Coronary artery (tissue), 2 donors: ENCODE data around the gene E2F2.

Experiments used
- DNase-seq: peaks from one replicate; pipeline ENCODE4 v3.0.0-alpha.2; 2017; ENCODE audit warnings: low spot score
- H3K27ac ChIP-seq, 2 donors: fragments of 200-600 bp; sonication (generic); one replicate each; pipeline ENCODE4 v1.5.1; 2016 to 2019
- H3K4me3 ChIP-seq: fragments of 200-600 bp; sonication (generic); 2 replicates; pipeline ENCODE4 v1.5.1; 2016; ENCODE audit warnings: mild to moderate bottlenecking, moderate library complexity
- TF ChIP-seq, protein P1 (sequence below): fragments of 200-600 bp; sonication (generic); IDR thresholded peaks from one replicate; pipeline ENCODE4 v1.5.1; 2019; ENCODE audit warnings: antibody characterized with exemption

Gene E2F2

DNA sequence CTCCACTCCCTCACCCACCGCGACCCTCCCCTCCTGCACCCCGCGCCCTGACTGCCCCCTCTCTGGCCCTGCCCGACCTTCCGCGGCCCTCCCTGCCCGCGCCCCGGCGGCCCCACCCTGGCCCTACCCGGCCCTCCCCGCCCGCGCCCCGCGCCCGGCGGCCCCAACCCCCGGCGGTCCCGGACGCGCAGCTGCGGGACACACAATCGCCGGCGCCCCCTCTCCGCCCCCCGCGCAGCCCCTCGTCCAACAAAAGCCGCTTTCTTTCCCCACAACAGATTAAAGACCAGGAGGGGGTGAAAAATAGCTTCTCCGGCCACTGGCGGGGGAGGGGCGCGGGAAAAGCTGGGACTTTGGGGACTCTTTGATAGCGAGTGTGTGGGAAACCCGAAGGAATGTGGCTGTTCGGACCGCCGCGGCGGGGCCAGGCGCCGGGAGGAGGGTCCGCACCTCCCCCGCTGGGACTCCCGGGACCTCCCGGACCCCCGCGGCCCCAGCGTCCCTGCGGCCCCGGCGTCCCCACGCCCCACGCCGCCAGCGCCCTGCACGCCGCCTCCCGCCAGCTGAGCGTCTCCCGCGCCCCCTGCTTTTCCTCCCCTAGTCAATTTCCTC is 37.1 kb upstream of the E2F2 start:
- TF ChIP-seq, protein P1, sequence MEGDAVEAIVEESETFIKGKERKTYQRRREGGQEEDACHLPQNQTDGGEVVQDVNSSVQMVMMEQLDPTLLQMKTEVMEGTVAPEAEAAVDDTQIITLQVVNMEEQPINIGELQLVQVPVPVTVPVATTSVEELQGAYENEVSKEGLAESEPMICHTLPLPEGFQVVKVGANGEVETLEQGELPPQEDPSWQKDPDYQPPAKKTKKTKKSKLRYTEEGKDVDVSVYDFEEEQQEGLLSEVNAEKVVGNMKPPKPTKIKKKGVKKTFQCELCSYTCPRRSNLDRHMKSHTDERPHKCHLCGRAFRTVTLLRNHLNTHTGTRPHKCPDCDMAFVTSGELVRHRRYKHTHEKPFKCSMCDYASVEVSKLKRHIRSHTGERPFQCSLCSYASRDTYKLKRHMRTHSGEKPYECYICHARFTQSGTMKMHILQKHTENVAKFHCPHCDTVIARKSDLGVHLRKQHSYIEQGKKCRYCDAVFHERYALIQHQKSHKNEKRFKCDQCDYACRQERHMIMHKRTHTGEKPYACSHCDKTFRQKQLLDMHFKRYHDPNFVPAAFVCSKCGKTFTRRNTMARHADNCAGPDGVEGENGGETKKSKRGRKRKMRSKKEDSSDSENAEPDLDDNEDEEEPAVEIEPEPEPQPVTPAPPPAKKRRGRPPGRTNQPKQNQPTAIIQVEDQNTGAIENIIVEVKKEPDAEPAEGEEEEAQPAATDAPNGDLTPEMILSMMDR = no peak
- no peak for DNase-seq
- peak overlapping the region; percentile 79 for H3K4me3 ChIP-seq
- H3K27ac ChIP-seq = peak overlapping the region; percentile 87 to 94

DNA sequence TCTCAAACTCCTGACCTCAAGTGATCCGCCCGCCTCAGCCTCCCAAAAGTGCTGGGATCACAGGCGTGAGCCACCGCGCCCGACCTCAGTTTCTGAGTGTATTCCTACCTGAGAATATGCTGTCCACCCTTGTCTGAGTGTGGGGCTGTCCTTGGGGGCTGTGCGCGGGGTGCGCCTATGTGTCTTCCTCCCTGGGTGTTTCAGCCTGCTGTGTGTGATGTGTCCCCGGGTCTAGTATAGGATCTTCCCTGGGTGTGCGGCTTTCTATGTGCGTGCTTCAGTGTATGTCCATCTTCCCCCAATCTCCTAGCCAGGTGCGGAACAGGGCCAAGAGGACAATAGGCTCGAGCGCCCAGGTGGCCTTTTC is 36.6 kb upstream of the E2F2 start:
- no peak for DNase-seq
- TF ChIP-seq, protein P1 = no peak
- H3K27ac ChIP-seq = peak overlapping the region; percentile 87 to 94
- peak overlapping the region; percentile 79 for H3K4me3 ChIP-seq

DNA sequence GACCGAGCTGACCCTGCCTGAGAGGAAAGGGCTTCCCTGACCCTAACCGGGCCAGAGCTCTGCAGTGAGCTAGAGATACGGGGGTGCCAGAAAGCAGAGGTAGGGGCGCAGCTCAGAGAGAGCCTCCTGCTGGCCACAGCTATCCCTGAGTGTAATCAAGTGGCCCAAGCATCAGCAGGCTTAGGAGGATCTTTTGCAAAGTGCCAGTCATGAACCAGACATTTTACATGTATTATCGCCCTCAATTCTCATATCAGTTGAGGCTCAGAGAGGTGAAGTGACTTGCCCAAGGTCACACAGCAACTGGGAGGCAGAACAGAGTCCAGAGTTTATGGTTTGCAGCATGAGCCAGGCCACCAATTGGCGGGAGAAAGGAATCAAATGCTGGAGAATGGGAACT is 35.3 kb upstream of the E2F2 start:
- Histone ChIP-seq H3K4me3 (no peak overlapping the region), H3K27ac (peak overlapping the region; percentile 94)
- DNase-seq = no peak
- TF ChIP-seq, protein P1 = no peak

DNA sequence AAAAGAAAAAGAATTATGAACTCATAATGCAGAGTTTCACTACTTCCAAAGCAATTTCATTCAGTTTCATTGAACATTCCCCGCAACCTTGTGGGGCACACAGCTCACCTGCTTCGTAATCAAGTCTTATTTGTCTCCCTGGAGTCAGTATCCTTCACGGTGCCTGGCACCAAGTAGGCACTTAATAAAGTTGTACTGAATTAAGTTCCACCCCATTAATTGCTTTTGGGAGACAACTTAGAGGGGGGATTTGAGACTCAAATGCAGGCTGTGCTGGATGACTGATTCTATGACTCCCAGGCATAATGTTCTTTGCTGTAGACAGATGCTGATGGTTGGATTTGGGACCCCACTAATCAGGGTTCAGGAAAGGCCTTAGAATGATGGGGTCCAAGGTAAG is 34.7 kb upstream of the E2F2 start:
- no peak for DNase-seq
- Histone ChIP-seq H3K4me3 (no peak overlapping the region), H3K27ac (peak overlapping the region; percentile 94)
- TF ChIP-seq, protein P1 = no peak

DNA sequence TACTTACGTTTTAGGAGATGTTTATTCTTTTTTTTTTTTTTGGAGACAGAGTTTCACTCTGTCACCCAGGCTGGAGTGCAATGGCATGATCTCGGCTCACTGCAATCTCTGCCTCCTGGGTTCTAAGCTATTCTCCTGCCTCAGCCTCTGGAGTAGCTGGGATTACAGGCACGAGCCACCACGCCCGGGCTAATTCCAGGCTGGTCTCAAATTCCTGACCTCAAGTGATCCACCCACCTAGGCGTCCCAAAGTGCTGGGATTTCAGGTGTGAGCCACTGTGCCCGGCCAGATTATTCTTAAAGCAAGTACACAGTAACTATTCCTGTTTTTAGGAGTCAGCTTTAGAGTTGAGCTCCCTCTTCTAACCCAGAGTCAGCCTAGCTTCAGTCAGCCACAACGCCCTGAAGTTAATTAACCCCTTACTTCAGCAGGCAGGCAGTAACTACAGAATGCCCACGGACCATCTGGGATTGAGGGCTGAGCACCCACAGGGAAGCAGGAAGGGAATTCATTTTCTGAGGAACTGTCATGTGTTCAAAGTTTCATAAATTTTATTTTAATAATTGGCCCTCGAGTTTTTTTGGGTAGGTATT is 33.6 kb upstream of the E2F2 start:
- H3K27ac ChIP-seq = peak overlapping the region; percentile 94
- TF ChIP-seq, protein P1 = no peak
- DNase-seq = no peak
- H3K4me3 ChIP-seq = no peak overlapping the region

DNA sequence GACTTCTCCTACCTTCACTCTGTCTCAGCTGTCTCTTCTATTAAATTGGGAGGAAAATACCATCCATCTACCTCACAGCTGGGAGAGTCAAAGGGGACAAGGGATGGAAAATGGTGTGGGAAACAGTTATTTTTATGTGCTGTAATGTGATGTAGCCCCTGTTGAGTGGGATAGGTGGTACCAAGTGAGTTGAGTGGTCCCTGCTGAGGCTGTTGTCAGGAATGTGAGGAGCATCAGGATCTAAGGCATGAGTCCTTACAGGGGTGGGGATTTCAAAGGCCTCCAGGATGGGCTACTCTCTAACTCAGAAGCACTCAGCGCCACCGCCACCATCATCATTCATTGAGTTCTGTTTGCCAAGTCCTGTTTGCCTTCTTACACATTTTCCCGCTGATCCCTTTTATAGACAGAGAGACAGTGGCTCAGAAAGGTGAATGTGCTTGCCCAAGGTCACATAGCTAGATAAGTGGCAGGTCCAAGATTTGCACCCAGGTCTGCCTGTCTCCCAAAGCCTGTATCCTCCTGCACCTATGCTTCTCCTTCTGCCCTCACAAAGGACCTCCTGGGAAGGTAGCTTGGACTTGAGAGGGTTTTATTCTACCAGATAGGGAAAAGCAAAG is 32.8 kb upstream of the E2F2 start:
- no peak overlapping the region for H3K4me3 ChIP-seq
- TF ChIP-seq, protein P1 = no peak

DNA sequence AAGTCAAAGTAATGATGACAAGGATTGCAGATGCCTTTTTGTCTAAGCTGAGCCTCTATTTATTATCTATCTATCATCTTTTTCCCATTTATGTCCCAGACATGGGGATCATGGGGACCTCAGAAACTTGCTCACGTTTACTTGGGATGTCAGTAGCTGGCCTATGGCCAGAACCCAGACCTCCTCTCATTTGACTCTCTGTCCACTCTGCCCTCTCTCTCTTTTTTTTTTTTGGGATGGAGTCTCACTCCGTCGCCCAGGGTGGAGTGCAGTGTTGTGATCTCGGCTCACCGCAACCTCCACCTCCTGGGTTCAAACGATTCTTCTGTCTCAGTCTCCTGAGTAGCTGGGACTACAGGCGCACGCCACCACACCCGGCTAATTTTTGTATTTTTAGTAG is 32.0 kb upstream of the E2F2 start:
- no peak for DNase-seq
- Histone ChIP-seq H3K4me3 (no peak overlapping the region), H3K27ac (peak overlapping the region; percentile 94)
- TF ChIP-seq, protein P1 = no peak

More for the DNA sequence above, 32.8 kb upstream of the E2F2 start:
- DNase-seq = no peak
- H3K27ac ChIP-seq = peak overlapping the region; percentile 94
